T-helper 2 cell treated with Interferon-gamma antibody and Interleukin-4, amounts not matched to agents 5 μg/mL and 100 μg/mL, for 36 hours (primary cell): ENCODE data around the gene CLIP1.
A peak's percentile ranks its signal among the peaks of the same experiment; 100 is the strongest.
"Not testable (repeated sequence)": the region's sequence is repeated elsewhere in the genome, so short reads cannot be mapped to it uniquely, and the experiment has no call there.

Experiments
- DNase-seq: peaks from one replicate; pipeline ENCODE4 v3.0.0; 2021; ENCODE audit warnings: low spot score
- H3K27ac Mint-ChIP-seq: one replicate; pipeline ENCODE4 v1.8.0; 2021; ENCODE audit warnings: mild to moderate bottlenecking, mixed read lengths
- H3K27me3 Mint-ChIP-seq: one replicate; pipeline ENCODE4 v1.8.0; 2021; ENCODE audit warnings: low read depth, mixed read lengths
- H3K36me3 Mint-ChIP-seq: one replicate; pipeline ENCODE4 v1.8.0; 2021; ENCODE audit warnings: low read depth, mixed read lengths
- H3K4me1 Mint-ChIP-seq: one replicate; pipeline ENCODE4 v1.8.0; 2021; ENCODE audit warnings: low read depth, mixed read lengths
- H3K4me3 Mint-ChIP-seq: one replicate; pipeline ENCODE4 v1.8.0; 2022; ENCODE audit warnings: mild to moderate bottlenecking, moderate library complexity, mixed read lengths
- H3K9me3 Mint-ChIP-seq: one replicate; pipeline ENCODE4 v1.8.0; 2021; ENCODE audit warnings: mixed read lengths

Gene CLIP1

GRCh38 chr12:122276242-122276641 is 146.2 kb downstream of the CLIP1 start:
- H3K4me3 Mint-ChIP-seq = no peak overlapping the region
- DNase-seq = no peak
- H3K4me1 Mint-ChIP-seq = no peaks in the 10 kb centered on the region
- H3K27ac Mint-ChIP-seq = no peak overlapping the region
- H3K27me3 Mint-ChIP-seq = no peaks in the 10 kb centered on the region
- H3K9me3 Mint-ChIP-seq = no peaks in the 10 kb centered on the region
- H3K36me3 Mint-ChIP-seq = peaks cover 20% of the 10 kb centered on the region

- H3K36me3 Mint-ChIP-seq = peaks cover 20% of the 10 kb centered on the region
- no peaks in the 10 kb centered on the region for H3K4me1 Mint-ChIP-seq
- no peaks in the 10 kb centered on the region for H3K9me3 Mint-ChIP-seq
- no peak for DNase-seq
- no peak overlapping the region for H3K4me3 Mint-ChIP-seq
- H3K27ac Mint-ChIP-seq = no peak overlapping the region
- H3K27me3 Mint-ChIP-seq = no peaks in the 10 kb centered on the region
Measured at GRCh38 chr12:122275459-122275858, 147.0 kb downstream of the CLIP1 start.

- Mint-ChIP-seq H3K27ac (peak within 1 kb of the TSS; percentile 99), H3K27me3 (peaks cover 4% of the 10 kb centered on the region), H3K4me3 (peak within 1 kb of the TSS; percentile 96), H3K9me3 (no peaks in the 10 kb centered on the region), H3K36me3 (peaks cover 14% of the 10 kb centered on the region), H3K4me1 (peaks cover 15% of the 10 kb centered on the region)
- DNase-seq = peak; percentile 96
Measured at GRCh38 chr12:122266230-122266901, 156.1 kb downstream of the CLIP1 start, which contains the start of gene VPS33A. VPS33A (minus strand) TSS chr12:122266494; CDS start chr12:122266408, 86 bp downstream.

GRCh38 chr12:122265886-122266229 is 156.6 kb downstream of the CLIP1 start:
- Mint-ChIP-seq H3K36me3 (peaks cover 18% of the 10 kb centered on the region), H3K4me3 (peak overlapping the region; percentile 96), H3K4me1 (peaks cover 15% of the 10 kb centered on the region), H3K9me3 (no peaks in the 10 kb centered on the region), H3K27ac (peak overlapping the region; percentile 99), H3K27me3 (peaks cover 4% of the 10 kb centered on the region)
- DNase-seq = no peak

GRCh38 chr12:122265476-122265875 is 157.0 kb downstream of the CLIP1 start:
- DNase-seq = no peak
- peak overlapping the region; percentile 99 for H3K27ac Mint-ChIP-seq

GRCh38 chr12:122260735-122261134 is 161.7 kb downstream of the CLIP1 start:
- H3K4me3 Mint-ChIP-seq, H3K4me1 Mint-ChIP-seq, H3K27ac Mint-ChIP-seq, H3K27me3 Mint-ChIP-seq, H3K9me3 Mint-ChIP-seq, DNase-seq: not testable (repeated sequence)
- H3K36me3 Mint-ChIP-seq = peaks cover 45% of the 10 kb centered on the region

More at GRCh38 chr12:122265476-122265875, 157.0 kb downstream of the CLIP1 start:
- Mint-ChIP-seq H3K4me1 (peaks cover 15% of the 10 kb centered on the region), H3K9me3 (no peaks in the 10 kb centered on the region), H3K27me3 (peaks cover 4% of the 10 kb centered on the region), H3K36me3 (peaks cover 21% of the 10 kb centered on the region), H3K4me3 (peak overlapping the region; percentile 96)

- not testable (repeated sequence) for H3K27me3 Mint-ChIP-seq, H3K4me3 Mint-ChIP-seq, H3K9me3 Mint-ChIP-seq, H3K4me1 Mint-ChIP-seq, H3K27ac Mint-ChIP-seq, DNase-seq
- H3K36me3 Mint-ChIP-seq = peaks cover 50% of the 10 kb centered on the region
Measured at GRCh38 chr12:122258939-122259338, 163.5 kb downstream of the CLIP1 start.

GRCh38 chr12:122258462-122258861 is 164.0 kb downstream of the CLIP1 start:
- H3K4me3 Mint-ChIP-seq, DNase-seq, H3K27ac Mint-ChIP-seq, H3K4me1 Mint-ChIP-seq, H3K9me3 Mint-ChIP-seq, H3K27me3 Mint-ChIP-seq: not testable (repeated sequence)
- H3K36me3 Mint-ChIP-seq = peaks cover 47% of the 10 kb centered on the region

- no peak for DNase-seq
- Mint-ChIP-seq H3K4me1 (peaks cover 4% of the 10 kb centered on the region), H3K36me3 (peaks cover 25% of the 10 kb centered on the region), H3K4me3 (no peak overlapping the region), H3K9me3 (no peaks in the 10 kb centered on the region), H3K27me3 (no peaks in the 10 kb centered on the region), H3K27ac (no peak overlapping the region)
Measured at GRCh38 chr12:122250536-122250935, 171.9 kb downstream of the CLIP1 start.

GRCh38 chr12:122250047-122250446 is 172.4 kb downstream of the CLIP1 start:
- H3K27me3 Mint-ChIP-seq = no peaks in the 10 kb centered on the region
- no peak overlapping the region for H3K27ac Mint-ChIP-seq
- no peak for DNase-seq
- peaks cover 4% of the 10 kb centered on the region for H3K4me1 Mint-ChIP-seq
- H3K9me3 Mint-ChIP-seq = no peaks in the 10 kb centered on the region
- H3K36me3 Mint-ChIP-seq = peaks cover 23% of the 10 kb centered on the region
- no peak overlapping the region for H3K4me3 Mint-ChIP-seq

GRCh38 chr12:122245553-122245952 is 176.9 kb downstream of the CLIP1 start:
- Mint-ChIP-seq H3K36me3 (peaks cover 26% of the 10 kb centered on the region), H3K27ac (peak overlapping the region; percentile 98), H3K4me1 (peaks cover 18% of the 10 kb centered on the region), H3K9me3 (no peaks in the 10 kb centered on the region), H3K27me3 (no peaks in the 10 kb centered on the region), H3K4me3 (peak overlapping the region; percentile 87)
- DNase-seq = no peak

- H3K27me3 Mint-ChIP-seq = no peaks in the 10 kb centered on the region
- peak; percentile 21 for DNase-seq
- H3K4me1 Mint-ChIP-seq = peaks cover 18% of the 10 kb centered on the region
- H3K4me3 Mint-ChIP-seq = peak overlapping the region; percentile 87
- H3K36me3 Mint-ChIP-seq = peaks cover 27% of the 10 kb centered on the region
- peak overlapping the region; percentile 98 for H3K27ac Mint-ChIP-seq
- H3K9me3 Mint-ChIP-seq = no peaks in the 10 kb centered on the region
Measured at GRCh38 chr12:122244565-122245371, 177.7 kb downstream of the CLIP1 start.

- no peak for DNase-seq
- H3K27me3 Mint-ChIP-seq = no peaks in the 10 kb centered on the region
- H3K4me1 Mint-ChIP-seq = peaks cover 18% of the 10 kb centered on the region
- H3K9me3 Mint-ChIP-seq = no peaks in the 10 kb centered on the region
- peaks cover 26% of the 10 kb centered on the region for H3K36me3 Mint-ChIP-seq
- H3K4me3 Mint-ChIP-seq = peak overlapping the region; percentile 87
- peak overlapping the region; percentile 98 for H3K27ac Mint-ChIP-seq
Measured at GRCh38 chr12:122243965-122244364, 178.5 kb downstream of the CLIP1 start.

GRCh38 chr12:122238861-122239260 is 183.6 kb downstream of the CLIP1 start:
- Mint-ChIP-seq H3K27ac (no peak overlapping the region), H3K36me3 (peaks cover 32% of the 10 kb centered on the region), H3K4me1 (peaks cover 3% of the 10 kb centered on the region), H3K9me3 (no peaks in the 10 kb centered on the region), H3K27me3 (no peaks in the 10 kb centered on the region), H3K4me3 (no peak overlapping the region)
- DNase-seq = no peak
